ENCODE measurements around the gene TRPM3.

TRPM3 gene

GRCh38 chr9:70830618-70831017 is 290.8 kb downstream of the TRPM3 start:
- TF ChIP-seq, protein P1, sequence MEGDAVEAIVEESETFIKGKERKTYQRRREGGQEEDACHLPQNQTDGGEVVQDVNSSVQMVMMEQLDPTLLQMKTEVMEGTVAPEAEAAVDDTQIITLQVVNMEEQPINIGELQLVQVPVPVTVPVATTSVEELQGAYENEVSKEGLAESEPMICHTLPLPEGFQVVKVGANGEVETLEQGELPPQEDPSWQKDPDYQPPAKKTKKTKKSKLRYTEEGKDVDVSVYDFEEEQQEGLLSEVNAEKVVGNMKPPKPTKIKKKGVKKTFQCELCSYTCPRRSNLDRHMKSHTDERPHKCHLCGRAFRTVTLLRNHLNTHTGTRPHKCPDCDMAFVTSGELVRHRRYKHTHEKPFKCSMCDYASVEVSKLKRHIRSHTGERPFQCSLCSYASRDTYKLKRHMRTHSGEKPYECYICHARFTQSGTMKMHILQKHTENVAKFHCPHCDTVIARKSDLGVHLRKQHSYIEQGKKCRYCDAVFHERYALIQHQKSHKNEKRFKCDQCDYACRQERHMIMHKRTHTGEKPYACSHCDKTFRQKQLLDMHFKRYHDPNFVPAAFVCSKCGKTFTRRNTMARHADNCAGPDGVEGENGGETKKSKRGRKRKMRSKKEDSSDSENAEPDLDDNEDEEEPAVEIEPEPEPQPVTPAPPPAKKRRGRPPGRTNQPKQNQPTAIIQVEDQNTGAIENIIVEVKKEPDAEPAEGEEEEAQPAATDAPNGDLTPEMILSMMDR (IDR thresholded peaks at IDR 0.05; ENCODE audit: low read depth, low read length): no peak
- H3K4me3 ChIP-seq (ENCODE audit: low read depth, low read length): no peak overlapping the region

- TF ChIP-seq, protein P1 (IDR thresholded peaks at IDR 0.05; ENCODE audit: low read depth, low read length): no peak
Observed at GRCh38 chr9:70829591-70830265, 291.7 kb downstream of the TRPM3 start.

DNA sequence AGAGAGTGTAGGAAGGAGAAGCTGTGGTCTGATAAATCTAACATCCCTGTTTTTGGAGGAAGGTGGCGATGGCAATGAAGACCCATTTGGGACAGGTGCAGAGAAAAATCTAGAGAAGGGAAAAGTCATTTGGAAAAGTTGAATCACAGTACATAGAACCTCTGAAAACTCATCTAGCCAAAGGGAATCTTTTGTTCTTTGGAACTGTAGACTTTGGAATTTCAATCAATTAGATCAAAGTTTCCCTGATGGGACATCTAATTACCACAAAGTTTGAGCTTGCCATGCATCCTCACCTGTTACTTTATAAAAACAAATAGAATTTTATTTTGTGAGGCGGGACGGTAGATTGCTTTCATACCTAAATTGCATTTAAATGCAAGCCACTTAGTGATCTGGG is 294.9 kb downstream of the TRPM3 start:
- no peak overlapping the region for H3K4me3 ChIP-seq (ENCODE audit: low read depth, low read length)
- TF ChIP-seq, protein P1 (IDR thresholded peaks at IDR 0.05; ENCODE audit: low read depth, low read length): no peak

More at GRCh38 chr9:70829591-70830265, 291.7 kb downstream of the TRPM3 start:
- no peak overlapping the region for H3K4me3 ChIP-seq (ENCODE audit: low read depth, low read length)

- H3K4me3 ChIP-seq (ENCODE audit: low read depth, low read length): no peak overlapping the region
- TF ChIP-seq, protein P1 (IDR thresholded peaks at IDR 0.05; ENCODE audit: low read depth, low read length): no peak
Observed at GRCh38 chr9:70823284-70823683, 298.1 kb downstream of the TRPM3 start.

GRCh38 chr9:70817311-70817710 is 304.1 kb downstream of the TRPM3 start:
- TF ChIP-seq, protein P1 (IDR thresholded peaks at IDR 0.05; ENCODE audit: low read depth, low read length): no peak

GRCh38 chr9:70816891-70817290 is 304.5 kb downstream of the TRPM3 start:
- no peak overlapping the region for H3K4me3 ChIP-seq (ENCODE audit: low read depth, low read length)
- TF ChIP-seq, protein P1 (IDR thresholded peaks at IDR 0.05; ENCODE audit: low read depth, low read length): no peak

More at GRCh38 chr9:70817311-70817710, 304.1 kb downstream of the TRPM3 start:
- H3K4me3 ChIP-seq (ENCODE audit: low read depth, low read length): no peak overlapping the region

DNA sequence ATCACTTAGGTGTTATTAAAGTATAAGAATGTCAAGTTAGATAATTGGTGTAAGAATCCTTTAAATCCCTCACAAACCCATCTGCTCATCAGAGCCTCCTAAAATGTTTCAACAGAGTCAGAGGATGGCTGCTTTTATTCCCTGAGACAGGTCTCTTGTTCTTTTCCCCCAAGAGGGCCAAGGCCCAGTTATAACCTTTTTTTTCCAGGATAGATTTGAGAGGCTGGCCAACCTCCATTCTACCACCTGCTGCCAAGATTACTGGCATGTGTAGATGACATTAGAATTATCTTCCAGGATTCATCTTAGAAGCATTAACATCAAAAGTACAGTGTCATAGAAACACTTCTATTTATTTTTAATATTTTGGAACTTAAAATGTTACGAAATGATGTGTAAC is 305.1 kb downstream of the TRPM3 start:
- TF ChIP-seq, protein P1 (IDR thresholded peaks at IDR 0.05; ENCODE audit: low read depth, low read length): no peak
- no peak overlapping the region for H3K4me3 ChIP-seq (ENCODE audit: low read depth, low read length)

Measured in WI38 (cell line).